ENCODE results near the gene ARHGAP1. TPM values are rescaled to one million over a fixed set of nuclear protein-coding genes. Genes with fewer than 3 reads are reported as not detected.

ARHGAP1 gene
- total and polyA plus RNA-seq, 10 donors, result 13.3 to 137 (median 76.9) TPM

DNA sequence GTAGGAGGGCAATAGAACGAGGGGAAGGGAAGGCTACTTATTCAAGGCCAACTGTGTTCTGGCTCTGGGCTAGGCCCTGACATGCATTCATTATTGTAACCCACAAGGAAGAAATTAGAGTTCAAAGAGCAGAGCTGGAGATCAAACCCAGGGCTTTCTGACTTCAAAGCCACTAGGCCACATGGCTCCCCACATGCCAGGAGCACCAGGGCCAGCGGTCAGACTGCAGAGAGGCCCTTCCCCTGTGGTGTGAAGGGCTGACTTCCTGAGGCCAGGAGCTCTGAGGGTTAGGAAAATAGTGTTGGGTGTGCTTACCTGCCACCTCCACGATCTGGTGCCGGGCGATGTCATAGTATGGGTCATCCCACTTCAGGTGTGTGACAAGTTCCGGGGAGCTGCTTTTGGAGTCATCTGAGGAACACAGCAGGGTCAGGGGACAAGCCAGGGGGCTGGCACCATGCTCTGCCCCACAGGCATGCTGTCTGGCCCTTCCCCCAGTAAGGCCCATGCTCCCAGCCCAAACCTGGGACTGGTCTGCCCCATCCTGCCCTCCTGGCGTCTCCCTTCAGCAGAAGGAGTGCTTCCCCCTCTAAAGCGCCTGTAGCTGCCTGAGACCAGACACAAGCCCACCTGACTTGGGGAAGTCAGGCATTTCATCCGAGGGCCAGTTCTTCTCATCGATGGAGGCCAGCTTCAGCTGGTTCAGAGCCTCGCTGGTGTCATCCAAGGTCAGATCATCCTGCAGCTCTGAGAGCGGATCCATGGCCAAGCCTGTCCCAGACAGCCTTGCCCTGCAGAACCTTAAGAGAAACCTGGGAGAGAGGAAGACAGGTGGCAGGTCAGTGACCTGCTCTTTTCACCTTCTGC is 4.8 kb downstream of the ARHGAP1 start:
- 84 to 96% (median 89%) methylated on average over 6 to 12 of the region's 12 CpGs for WGBS, 5 donors
- no peaks in the 10 kb centered on the region for H3K27me3 ChIP-seq (replicated peaks in 1 of 7)
- DNase-seq, result no peak
- no peak for TF ChIP-seq POLR2A (IDR thresholded peaks at IDR 0.05)
- TF ChIP-seq, protein P1, sequence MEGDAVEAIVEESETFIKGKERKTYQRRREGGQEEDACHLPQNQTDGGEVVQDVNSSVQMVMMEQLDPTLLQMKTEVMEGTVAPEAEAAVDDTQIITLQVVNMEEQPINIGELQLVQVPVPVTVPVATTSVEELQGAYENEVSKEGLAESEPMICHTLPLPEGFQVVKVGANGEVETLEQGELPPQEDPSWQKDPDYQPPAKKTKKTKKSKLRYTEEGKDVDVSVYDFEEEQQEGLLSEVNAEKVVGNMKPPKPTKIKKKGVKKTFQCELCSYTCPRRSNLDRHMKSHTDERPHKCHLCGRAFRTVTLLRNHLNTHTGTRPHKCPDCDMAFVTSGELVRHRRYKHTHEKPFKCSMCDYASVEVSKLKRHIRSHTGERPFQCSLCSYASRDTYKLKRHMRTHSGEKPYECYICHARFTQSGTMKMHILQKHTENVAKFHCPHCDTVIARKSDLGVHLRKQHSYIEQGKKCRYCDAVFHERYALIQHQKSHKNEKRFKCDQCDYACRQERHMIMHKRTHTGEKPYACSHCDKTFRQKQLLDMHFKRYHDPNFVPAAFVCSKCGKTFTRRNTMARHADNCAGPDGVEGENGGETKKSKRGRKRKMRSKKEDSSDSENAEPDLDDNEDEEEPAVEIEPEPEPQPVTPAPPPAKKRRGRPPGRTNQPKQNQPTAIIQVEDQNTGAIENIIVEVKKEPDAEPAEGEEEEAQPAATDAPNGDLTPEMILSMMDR (IDR thresholded peaks at IDR 0.05 in 8 of 11, conservative IDR thresholded peaks at IDR 0.05 in 3 of 11), result no peak
- no peak for TF ChIP-seq POLR2AphosphoS5 (IDR thresholded peaks at IDR 0.05)
- H3K36me3 ChIP-seq, result peaks cover 12 to 69% (median 60%) of the 10 kb centered on the region in 6 donors
- H3K4me1 ChIP-seq, result peaks cover 11 to 71% (median 49%) of the 10 kb centered on the region in 6 donors
- H3K27ac ChIP-seq, result peak overlapping the region in 7 of 8 donors; percentile 27 to 88 (median 67)
- no peaks in the 10 kb centered on the region for H3K9me3 ChIP-seq
- intact Hi-C loops (cut with DNase I; ENCODE audit: low total_unique reads), result no loop called here
- H3K4me3 ChIP-seq, result no peak overlapping the region

DNA sequence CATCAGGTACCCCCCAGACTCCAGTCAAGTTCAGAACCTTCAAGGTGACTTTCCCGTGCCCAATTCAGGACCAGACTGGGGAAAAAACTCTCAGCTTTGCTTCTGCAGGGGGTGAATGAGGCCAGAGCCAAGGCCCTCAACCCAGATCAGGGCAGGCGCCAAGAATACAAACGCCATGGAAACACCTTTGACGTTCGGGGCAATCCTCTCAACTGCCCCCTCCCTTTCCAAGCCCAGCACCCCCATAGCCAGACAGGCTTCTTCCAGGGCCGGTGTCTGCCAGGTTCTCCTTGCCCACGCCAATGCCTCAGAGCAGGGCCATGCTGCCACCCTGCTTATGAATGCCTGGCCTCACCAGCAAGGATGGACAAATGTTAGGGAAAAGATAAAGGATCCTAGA is 5.8 kb downstream of the ARHGAP1 start:
- intact Hi-C loops (cut with DNase I; ENCODE audit: low total_unique reads), result no loop called here
- no peaks in the 10 kb centered on the region for H3K27me3 ChIP-seq (replicated peaks in 1 of 7)
- no peak overlapping the region for H3K4me3 ChIP-seq
- peaks cover 11 to 67% (median 43%) of the 10 kb centered on the region in 6 donors for H3K4me1 ChIP-seq
- H3K9me3 ChIP-seq, result no peaks in the 10 kb centered on the region
- no peak for DNase-seq
- WGBS, 5 donors, result 85 to 93% (median 88%) methylated on average over 7 of the region's 7 CpGs
- peaks cover 12 to 78% (median 66%) of the 10 kb centered on the region in 6 donors for H3K36me3 ChIP-seq
- peak overlapping the region in 7 of 8 donors; percentile 27 to 88 (median 67) for H3K27ac ChIP-seq
- TF ChIP-seq POLR2A (IDR thresholded peaks at IDR 0.05), result no peak
- TF ChIP-seq, protein P1 (IDR thresholded peaks at IDR 0.05 in 8 of 11, conservative IDR thresholded peaks at IDR 0.05 in 3 of 11), result no peak
- no peak for TF ChIP-seq POLR2AphosphoS5 (IDR thresholded peaks at IDR 0.05)

DNA sequence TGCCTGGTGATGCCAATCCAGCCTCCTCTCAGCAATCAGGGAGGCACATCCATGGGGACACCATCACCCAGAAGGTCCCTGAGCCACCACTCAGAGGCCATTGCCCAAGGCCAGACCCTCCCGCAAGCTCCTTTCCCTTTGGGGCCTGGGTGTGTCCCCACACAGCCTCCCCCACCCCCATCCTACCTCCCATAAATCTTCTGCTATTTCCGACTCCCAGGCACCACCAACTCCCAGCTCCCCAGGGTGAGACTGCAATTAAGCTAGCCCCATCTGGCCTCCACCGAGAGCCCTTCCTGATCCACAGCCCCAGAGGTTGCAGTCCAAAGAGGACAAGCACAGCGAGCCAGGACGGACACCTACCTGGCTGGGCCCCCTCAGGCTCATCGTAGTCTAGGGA is 6.3 kb downstream of the ARHGAP1 start:
- Histone ChIP-seq H3K9me3 (no peaks in the 10 kb centered on the region), H3K27me3 (replicated peaks in 1 of 7) (no peaks in the 10 kb centered on the region), H3K4me1 (peaks cover 11 to 62% (median 38%) of the 10 kb centered on the region in 6 donors), H3K4me3 (no peak overlapping the region), H3K36me3 (peaks cover 12 to 84% (median 68%) of the 10 kb centered on the region in 6 donors), H3K27ac (peak overlapping the region in 7 of 8 donors; percentile 27 to 88 (median 67))
- 81 to 89% (median 85%) methylated on average over 6 of the region's 6 CpGs for WGBS, 5 donors
- TF ChIP-seq, protein P1 (IDR thresholded peaks at IDR 0.05 in 8 of 11, conservative IDR thresholded peaks at IDR 0.05 in 3 of 11), result no peak
- TF ChIP-seq POLR2A (IDR thresholded peaks at IDR 0.05), result no peak
- no peak for TF ChIP-seq POLR2AphosphoS5 (IDR thresholded peaks at IDR 0.05)
- intact Hi-C loops (cut with DNase I; ENCODE audit: low total_unique reads), result no loop called here
- no peak for DNase-seq

DNA sequence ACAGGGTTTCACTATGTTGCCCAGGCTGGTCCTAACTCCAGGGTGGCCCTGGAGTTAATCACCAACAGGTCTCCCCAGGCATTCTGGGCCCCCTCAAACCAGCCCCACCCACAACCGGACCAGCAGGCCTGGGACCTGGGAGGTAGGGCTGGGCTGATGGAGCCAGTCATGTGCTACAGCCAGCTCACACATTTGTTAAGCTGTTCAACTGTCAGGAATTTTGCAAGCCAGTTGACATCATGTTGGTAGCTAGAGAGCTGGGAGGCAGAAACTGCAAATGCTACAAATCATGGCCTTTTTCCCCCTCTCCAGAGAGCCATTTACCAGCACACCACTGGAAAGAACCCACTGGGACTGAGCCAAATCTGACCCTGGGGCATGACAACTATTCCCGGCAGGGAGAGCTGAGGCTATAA is 6.8 kb downstream of the ARHGAP1 start:
- intact Hi-C loops (cut with DNase I; ENCODE audit: low total_unique reads), result no loop called here
- Histone ChIP-seq H3K27ac (peak overlapping the region in 7 of 8 donors; percentile 30 to 88 (median 67)), H3K4me3 (no peak overlapping the region), H3K27me3 (replicated peaks in 1 of 7) (no peaks in the 10 kb centered on the region), H3K4me1 (peaks cover 11 to 59% (median 33%) of the 10 kb centered on the region in 6 donors), H3K9me3 (no peaks in the 10 kb centered on the region), H3K36me3 (peaks cover 12 to 88% (median 70%) of the 10 kb centered on the region in 6 donors)
- no peak for DNase-seq
- 68 to 81% (median 79%) methylated on average over 2 of the region's 2 CpGs for WGBS, 5 donors
- TF ChIP-seq POLR2A (IDR thresholded peaks at IDR 0.05), result no peak
- peak in 1 of 3 donors; percentile 48 for TF ChIP-seq POLR2AphosphoS5 (IDR thresholded peaks at IDR 0.05)

Measured in spleen (tissue), 11 donors.